DMS114 treated with DMSO at 0.1 percent for 48 hours (cell line): Measurements from ENCODE around the gene UBR4.

Experiments used
- DNase-seq: peaks from one replicate; lab custom pipeline; 2025; ENCODE audit not compliant: unreplicated experiment; lab: John Stamatoyannopoulos, UW

Gene UBR4

DNA sequence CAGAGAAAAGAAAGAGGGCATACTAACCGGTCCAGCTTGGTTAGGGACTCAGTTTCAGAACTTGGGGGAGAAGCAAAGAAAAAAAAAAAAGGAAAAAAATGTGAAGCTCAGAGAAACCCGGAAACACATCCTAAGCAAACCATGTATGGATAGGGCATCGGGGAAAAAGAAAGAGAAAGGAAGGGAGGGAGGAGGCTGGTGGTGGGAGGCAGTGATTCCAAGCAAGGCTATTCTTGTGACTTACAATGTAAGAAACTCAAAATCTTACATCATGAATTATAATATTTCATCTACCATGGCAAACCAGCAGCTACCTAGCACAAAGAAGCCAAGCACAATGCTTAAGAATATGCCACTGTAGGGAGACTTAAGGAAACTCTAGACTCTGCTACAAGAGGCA lies 60.3 kb downstream of the UBR4 start:
- no peak for DNase-seq

GRCh38 chr1:19140465-19140864 lies 69.6 kb downstream of the UBR4 start:
- no peak for DNase-seq

DNA sequence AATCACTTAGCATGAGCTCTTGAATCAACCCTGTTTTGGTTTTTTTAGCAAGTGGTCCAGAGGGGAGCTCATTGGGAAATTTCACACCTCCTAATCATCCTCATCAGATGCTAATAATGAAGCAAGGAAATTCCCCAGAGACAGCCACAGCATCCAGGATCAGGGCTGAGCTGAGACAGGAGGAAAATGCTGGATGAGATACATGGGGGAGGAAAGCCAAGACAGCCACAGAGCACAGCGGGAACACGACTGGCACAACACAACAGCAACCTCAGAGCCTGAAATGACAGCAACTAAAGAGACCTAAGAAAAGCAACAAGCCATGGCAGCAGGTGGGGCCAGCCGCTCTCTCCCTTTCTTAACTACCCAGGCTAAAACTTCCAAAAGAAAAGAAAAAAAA lies 70.4 kb downstream of the UBR4 start:
- DNase-seq: no peak

DNA sequence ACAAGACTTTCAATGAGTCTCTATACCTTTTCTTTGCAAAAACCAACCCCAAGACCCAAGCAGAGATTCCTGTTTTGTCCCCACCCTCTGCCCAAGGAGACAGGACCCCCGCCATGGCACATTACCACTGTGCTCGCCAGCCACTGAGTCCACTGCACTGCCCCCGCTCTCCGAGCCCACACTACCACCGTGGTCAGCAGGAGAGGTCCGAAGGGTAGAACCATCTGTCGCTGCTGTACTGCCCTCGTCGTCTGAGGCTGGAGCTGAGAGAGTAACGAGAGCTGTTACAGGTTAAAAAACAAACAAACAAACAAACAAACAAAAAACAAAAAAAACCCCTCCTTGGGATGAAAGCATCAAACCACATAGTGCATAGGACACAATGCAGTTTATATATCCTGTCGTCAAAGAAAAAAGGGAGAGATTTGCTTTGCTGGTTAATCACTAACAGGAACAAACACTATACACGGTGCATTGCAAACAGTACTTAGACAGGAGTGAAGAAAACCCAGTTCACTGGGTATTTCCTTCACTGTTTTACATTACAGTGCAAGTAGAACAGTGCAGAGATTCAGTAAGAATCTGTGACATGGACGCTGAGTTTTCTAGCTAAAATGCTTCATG lies 71.0 kb downstream of the UBR4 start:
- no peak for DNase-seq

DNA sequence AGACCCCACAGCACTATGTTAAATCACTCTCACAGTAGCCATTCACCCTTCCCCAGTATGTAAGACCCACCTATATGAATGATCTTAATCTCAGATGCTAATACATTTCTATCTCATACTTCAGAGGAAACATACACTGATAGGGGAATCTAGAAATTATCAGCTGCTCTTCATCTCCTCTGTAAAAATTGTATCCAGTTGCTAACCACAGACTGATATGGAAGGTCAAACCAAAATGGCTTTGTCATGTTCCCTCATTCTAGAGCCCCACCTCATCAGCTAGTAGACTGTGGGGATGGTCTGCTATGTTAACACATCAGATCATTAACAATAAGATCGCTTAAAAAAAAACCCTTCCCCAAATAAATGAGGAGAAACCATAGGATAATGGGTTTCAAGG lies 71.7 kb downstream of the UBR4 start:
- DNase-seq: no peak

DNA sequence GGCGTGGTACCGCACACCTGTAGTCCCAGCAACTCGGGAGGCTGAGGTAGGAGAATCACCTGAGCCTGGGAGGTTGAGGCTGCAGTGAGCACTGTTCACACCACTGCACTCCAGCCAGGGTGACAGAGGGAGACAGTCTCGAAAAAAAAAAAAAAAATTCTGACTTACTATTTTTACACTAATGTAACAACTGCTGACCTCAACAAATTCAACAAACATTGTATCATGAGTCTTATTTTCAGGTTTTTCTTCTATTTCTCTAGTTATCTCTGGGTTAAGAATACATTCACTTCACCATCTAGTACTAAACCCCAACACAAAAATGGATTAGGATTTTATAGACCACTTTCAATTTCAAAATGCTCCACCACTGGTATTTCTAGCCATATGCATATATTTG lies 72.9 kb downstream of the UBR4 start:
- DNase-seq: no peak

DNA sequence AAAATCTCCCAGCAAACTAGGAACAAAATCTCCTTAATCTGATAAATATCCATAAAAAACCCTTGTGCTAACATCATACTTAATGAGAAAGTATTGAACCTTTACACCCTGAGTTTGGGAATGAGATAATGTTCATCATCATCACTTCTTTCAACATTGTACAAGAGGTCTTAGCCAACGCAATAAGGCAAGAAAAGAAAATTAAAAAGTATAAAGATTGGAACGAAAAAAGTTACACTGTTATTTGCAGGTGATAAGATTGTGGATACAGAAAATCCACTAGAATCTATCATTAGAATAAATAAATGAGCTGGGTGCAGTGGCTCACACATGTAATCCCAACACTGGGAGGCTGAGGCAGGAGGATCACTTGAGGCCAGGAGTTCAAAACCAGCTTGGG lies 76.7 kb downstream of the UBR4 start:
- no peak for DNase-seq

DNA sequence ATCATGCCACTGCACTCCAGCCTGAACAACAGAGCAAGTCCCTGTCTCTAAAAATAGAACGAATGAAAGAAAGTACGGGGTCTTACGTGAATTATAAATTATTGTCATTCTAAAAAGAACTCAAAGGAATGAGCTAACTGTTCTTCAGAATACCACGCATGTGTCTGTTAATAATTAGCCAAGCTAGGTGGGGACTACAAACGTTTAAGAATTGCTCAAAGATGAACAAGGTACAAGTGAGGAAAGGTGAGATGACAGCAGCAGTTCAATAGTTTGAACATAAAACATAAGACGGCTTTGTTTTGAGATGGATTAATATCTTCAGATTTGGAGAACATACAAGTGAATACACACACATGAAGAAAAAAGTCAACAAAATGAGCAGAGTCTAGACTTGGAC lies 79.6 kb downstream of the UBR4 start:
- DNase-seq: no peak

DNA sequence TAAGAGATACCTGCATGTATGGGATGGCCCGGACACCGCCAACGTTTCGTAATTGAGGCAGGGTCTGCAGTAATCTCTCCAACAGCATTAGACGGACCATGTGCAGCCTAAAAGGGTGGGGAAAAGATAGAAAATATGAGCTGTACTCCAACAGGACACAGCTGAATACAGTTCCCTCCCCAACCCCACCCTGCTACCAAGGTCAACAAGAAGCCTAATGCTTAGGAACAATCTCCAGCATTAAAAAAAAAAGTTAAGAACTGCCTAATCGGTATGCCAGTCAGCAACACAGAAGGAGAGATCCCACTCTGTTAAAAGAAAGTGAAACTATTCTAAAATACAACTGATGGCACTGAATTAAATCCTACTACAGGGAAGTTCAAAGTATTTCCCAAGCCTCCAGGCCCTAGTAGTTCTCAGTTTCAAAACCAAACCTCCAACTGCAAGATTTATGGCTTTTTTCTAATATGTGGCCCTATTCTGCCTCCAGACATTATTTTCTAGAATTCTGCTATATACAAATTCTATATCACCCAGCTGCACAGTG lies 81.0 kb downstream of the UBR4 start:
- DNase-seq: no peak

- no peak for DNase-seq
These were observed 85.8 kb downstream of the UBR4 start for GRCh38 chr1:19124273-19124672.

- no peak for DNase-seq
These were observed 86.2 kb downstream of the UBR4 start for GRCh38 chr1:19123837-19124236.

DNA sequence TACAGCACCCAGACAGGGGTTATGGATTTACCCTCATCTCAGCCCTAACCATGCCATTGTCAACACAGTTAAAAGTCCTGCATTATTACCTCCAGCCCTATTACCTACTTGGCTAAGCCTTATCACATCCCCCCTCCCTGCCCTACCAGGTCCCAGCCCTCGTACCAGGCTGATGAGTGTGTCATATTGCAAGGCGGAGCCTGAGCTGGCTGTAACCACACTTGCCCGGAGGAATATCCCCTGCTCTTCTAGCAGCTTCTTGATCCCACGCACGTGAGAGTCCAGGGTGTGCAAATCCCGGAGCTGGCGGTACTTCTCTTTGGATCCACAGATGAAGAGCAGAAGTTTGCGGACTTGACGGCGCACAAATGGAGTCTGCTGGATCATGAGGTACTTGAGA lies 87.4 kb downstream of the UBR4 start:
- no peak for DNase-seq

DNA sequence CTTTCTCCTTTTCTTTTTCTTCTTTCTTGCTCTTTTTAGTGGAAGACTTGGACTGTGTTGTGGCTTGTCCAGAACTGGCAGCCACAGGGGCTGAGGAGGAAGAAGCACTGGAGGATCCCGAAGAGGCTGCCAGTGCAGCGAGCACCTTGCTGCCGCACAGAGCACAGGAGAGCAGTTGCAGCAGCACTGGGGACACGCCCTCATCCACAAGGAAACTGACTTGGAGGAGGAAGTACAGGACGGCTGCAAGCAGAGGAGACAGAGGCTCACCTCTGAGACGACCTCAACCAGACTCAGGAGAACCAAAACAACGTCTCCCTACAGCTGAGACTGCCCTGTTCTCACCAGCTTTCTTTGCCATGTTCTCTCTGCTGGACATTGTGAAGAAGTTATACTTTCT lies 88.9 kb downstream of the UBR4 start:
- DNase-seq: no peak

DNA sequence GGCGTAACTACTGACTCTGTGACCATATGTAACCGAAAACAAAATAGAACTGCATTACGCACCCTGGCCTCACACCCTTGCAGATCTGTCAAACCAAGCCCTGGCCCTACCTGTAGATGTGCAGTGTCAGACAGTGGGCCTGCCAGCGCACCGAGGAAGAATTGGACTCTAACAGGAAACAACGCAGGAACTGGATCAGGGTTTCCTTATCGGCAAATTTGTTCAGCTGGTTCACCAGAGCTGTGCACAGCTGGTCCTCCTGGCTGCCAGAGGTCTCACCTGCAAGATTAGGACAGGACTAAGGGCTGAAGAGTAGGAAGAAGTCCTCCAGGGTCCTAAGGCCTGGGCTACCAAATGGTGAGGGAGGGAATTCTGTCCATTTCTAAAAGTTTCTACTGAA lies 90.0 kb downstream of the UBR4 start:
- no peak for DNase-seq

DNA sequence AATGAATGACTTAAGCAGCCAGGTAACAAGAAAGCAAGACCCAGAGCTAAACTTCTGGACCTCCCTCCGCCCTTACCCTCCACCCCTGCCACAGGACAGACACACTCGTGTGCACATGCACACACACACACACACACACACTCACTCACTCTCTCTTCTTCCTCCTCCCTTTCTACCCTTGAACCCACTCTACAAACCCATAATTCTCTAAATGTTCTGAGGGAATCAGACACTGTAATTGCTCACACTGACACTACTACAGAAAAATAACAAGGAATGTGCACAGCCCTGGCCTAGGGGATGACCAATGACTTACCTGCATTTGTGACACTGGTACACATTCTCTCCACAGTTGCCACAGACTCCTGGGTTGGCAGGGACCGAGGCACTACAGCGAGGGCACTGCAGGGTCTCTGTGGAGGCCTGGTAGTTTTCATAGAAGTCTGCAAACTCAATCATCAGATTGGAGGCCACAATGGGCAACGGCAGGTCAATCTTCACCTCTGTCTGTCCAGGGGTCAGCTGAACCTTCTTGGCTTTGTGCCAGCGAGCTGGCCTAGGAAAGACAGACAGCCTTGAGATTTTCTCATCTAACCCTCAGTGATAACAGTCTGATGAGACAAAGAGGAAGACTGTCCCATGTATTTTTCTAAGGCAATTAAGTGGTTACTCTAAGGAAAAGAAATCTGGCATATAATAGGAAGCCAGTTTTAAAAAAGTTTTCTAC lies 94.8 kb downstream of the UBR4 start:
- no peak for DNase-seq

DNA sequence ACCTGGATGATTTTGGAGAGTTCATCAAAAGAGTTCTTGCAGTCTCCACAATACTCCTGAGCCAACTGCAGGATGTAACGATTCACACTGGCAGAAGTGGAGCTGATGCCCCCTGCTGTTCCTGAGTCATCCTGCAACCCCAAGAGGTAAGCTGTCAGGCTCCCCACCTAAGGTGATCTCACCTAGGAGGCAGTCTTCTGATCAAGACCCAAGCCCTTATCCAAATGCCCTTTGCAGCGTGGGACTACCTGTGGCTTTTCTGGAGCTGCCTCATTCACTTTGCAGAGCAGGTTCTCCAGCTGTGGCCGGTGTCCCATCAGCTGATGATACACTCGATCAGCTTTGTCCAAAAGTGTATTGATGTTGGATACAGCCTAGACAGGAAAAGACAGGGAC lies 96.4 kb downstream of the UBR4 start:
- DNase-seq: no peak

GRCh38 chr1:19112891-19113696 lies 97.0 kb downstream of the UBR4 start:
- DNase-seq: no peak

DNA sequence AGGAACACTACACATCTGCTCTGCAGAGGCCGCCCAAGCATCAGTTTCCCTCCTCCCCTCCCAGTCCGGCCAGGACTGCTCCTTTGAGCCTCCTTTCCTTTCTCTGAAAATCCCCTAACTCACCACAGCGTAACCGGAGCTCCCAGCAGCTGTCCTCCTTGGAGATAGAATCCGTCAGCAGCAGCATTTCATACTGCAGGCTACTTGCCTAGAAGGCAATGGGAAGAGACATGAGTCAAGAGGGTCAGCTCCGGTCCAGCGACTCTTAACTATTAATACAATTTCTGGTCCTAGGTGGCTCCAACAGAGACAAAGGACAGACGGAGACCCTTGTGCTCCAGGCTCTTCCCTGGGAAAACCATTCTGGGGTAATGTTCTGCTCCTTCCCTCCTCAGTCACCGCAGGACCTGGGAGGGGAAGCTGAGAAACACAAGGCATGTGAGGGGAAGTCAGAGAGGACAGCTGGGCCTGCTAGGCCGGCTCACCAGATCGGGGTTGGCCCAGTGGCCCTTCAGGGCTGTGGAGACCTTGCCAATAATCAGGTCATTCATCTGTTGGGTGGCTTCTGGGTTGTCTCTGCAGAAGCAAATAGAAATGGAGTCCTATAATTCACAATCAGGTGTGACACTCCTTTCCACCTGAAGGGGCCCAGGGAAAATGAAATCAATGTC lies 99.7 kb downstream of the UBR4 start:
- no peak for DNase-seq

GRCh38 chr1:19109545-19109944 lies 100.5 kb downstream of the UBR4 start:
- no peak for DNase-seq

GRCh38 chr1:19101244-19101643 lies 108.8 kb downstream of the UBR4 start:
- no peak for DNase-seq

GRCh38 chr1:19100028-19100427 lies 110.0 kb downstream of the UBR4 start:
- DNase-seq: no peak
